ENCODE results near the gene TNRC6C. TPM values are rescaled to one million over a fixed set of nuclear protein-coding genes. Genes with fewer than 3 reads are reported as not detected.
A peak's percentile ranks its signal among the peaks of the same experiment; 100 is the strongest.

TNRC6C gene
- total RNA-seq, 1 experiment from 2014 or later, result 3.2 TPM

DNA sequence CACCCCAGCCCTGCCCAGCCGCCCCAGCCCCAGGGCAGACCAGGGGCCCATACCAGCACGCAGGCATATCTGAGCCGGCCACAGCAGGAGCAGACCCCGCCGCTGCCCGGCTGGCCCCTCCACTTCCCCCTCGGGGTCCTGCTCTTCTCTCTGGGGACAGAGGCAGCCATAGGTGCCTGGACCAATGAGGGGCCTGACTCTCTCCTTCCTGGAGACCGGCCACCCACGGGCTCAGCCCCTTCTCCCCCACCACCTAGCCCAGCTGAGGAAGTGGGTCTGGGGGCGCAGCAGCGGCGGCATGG lies 166.3 kb downstream of the TNRC6C start:
- no peak for DNase-seq (ENCODE audit: low spot score)

DNA sequence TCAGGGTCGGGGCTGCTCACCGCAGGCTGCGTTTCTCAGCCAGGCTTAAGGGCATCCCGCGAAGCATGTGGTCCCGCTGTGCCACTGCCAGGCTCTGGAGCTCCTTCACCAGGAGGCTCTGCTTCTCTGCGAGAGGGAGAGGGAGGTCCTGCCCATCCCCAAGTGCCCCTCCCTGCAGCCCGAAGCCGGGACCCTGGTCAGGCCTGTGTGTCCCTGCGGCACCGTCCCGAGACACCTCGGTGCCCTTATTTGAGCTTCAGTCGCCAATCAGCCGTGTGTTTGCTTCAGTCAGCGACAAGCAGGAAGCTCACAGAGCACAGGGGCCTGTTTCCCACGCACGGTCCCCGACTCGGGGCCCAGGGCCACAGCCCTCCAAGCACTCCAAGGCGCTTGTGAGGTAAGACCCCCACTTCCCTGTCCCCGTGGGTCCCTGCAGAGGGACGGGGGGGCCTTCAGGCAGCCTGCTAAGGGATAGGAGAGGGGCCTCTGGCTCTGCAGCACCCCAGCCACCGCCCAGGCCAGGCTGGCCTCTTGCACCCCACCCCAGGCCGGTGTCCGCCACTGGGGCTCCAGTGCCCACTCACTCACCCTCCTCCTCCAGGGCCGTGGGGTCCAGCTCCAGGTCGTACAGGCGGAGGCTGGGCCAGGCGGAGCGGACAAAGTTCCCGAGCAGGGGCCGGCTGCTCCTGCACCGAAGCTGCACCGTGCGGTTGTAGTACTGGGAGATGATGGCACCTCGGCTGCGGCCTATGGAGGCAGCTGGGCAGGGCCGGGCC lies 166.8 kb downstream of the TNRC6C start:
- DNase-seq (ENCODE audit: low spot score), result no peak

DNA sequence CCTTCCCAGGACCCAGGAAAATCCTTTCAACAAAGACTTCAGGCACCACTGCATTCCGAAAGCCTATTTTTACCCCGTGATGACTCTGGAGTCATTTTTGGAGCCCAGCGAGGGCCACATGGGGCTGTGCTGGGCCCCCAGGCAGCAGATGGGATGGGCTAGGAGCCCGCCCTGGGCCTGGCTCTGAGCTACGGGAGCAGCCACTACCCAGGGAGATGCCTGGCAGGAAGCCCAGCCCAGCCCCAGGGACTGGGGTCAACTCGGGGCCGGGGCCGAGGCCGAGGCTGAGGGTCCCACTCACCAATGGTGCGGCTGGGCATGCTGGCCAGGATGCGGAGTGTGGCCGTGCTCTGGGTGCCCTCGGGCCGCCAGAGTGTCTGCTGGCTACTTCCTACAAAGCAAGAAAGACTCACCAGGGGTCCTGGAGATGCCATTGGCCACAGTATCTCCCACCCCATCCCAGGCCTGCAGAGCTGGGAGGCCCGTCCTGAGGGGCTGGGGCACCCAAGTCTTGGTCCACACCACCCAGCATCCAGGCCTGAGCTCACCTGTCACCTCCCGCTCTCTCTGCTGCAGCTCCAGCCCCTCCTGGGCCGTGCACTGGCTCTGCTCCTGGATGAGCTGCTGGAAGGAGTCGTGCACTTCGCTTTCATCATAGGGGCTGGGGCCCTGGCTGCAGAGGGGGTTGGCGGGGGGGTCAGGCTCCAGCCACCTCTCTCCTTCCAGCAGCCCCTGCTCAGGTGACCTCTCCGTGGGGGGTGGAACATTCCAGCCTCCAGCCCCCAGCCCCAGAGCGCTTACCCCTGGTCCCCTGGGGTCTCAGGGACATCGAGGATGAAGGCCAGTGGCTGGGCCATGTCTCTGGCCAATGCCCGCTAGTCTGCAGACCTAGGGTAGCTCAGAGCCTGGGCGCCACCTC lies 167.7 kb downstream of the TNRC6C start:
- no peak for DNase-seq (ENCODE audit: low spot score)

DNA sequence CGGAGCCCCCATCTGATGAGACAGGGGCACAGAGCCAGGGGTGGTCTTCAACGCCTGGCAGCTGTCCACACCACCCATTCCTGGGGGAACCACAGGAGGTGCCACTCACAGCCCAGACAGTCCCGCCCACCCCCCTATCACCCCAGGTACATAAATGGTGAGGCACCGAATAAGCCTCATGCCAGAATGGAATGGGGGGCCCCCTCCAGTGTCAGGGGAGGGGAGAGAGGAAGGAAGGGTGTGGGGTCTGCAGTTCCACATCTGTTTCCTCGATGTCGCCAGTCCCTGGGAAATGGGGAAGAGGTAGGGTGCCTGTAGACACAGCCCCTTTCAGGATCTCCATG lies 168.4 kb downstream of the TNRC6C start:
- no peak for DNase-seq (ENCODE audit: low spot score)

DNA sequence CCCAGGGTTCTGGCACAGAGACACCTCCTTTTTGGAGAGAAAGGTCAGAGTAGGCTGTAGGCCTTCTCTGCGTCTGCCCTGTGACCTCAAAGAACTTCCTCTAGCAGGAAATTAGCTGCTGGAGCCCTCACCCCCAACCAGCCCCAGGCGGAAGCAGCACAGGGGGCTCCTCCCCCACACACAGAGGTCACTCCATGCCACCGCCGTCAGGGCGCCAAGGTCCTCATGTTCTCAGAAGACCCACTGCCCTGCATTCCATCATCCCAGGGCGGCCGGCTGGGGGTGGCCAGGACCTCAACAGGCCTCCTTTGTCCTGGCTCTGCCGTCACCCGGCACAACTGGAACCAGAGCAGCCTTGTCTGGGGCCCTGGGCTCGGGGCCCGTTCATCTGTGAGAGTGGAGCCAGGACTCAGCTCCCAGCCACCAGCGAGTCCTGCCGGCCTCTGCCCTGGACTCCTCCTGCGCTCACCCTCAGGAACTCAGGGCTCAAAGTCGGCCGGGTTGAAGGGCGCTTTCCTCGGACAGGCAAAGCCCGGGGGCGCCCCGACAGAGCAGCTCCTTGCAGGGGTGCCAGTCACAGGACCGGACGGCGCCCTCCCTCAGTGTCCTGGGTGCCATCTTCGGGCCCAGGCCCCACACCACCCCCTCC lies 168.9 kb downstream of the TNRC6C start:
- no peak for DNase-seq (ENCODE audit: low spot score)

DNA sequence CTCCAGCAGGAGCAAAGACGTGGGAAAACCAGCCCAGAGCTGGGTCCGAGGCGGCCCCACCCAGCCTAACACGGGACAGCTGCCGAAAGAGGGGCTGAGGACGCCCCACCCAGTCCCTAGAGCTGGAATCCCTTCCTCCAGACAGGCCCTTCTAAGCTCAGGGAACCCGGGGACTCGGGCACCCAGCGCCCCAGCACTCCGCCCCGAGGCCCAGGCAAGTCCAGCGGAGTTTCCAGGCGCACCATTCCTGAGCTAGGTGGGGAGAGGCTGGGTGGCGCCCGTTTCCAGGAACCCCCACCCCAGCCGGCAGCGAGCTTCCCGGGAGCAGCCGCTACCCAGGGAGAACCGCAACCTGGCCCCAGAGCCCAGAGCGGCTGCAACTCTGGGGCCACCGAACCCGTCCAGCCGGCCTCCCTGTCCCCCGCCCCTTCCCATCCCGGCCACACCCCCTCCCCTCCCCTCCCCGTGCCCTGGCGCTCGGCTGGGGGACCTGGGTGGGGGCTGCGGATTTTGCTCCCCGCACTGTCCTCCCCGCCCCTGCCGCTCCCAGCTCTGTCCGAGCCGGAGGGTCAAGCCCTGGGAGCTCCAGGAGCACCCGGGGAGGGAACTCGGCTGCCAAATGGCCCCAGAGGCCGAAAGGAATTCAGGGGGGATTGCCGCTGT lies 169.5 kb downstream of the TNRC6C start:
- no peak for DNase-seq (ENCODE audit: low spot score)

DNA sequence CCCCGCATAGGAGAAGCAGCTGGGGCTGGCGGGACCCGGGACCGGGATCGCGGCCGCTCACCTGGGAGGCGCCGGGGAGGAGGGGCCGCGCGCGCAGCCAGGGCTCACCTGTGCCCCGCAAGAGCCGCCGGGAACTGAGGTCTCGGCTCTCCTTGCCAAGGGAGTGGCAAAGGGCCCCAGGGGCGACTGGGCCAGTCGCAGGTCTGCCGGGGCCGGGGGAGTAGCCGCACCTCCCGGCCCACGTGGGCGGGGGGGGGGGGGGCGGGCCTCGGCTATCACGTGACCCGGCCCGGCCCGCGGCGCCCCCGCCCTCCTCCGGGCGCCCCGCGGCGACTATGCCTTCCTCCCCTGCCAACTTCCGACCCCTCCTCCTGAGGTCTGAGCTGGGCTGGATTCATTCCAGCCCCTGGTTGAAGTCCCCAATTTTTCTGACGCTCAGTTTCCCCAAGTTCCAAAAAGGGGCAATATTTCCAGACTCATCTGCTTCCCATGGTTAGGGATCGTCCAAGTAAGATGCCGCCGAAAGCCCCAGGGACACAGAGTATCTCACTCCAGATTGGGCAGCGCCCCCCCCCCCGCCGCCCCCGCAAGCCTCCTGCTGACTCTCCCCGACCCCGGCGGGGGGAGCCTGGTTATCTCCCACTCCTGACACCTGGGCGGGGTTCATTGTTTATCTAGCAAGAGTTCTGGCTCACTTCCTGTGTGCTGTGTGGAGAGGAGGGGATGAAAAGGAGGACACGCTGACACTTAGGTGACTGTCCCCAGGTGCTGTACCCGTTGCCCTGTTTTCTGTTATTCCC lies 170.2 kb downstream of the TNRC6C start, which contains the start of gene TMC6:
Gene TMC6 (minus strand): TSS at position 205 of the 800 bp plus-strand sequence. CDS start 1,923 bp downstream, outside the sequence.
- peak; percentile 58 for DNase-seq (ENCODE audit: low spot score)

DNA sequence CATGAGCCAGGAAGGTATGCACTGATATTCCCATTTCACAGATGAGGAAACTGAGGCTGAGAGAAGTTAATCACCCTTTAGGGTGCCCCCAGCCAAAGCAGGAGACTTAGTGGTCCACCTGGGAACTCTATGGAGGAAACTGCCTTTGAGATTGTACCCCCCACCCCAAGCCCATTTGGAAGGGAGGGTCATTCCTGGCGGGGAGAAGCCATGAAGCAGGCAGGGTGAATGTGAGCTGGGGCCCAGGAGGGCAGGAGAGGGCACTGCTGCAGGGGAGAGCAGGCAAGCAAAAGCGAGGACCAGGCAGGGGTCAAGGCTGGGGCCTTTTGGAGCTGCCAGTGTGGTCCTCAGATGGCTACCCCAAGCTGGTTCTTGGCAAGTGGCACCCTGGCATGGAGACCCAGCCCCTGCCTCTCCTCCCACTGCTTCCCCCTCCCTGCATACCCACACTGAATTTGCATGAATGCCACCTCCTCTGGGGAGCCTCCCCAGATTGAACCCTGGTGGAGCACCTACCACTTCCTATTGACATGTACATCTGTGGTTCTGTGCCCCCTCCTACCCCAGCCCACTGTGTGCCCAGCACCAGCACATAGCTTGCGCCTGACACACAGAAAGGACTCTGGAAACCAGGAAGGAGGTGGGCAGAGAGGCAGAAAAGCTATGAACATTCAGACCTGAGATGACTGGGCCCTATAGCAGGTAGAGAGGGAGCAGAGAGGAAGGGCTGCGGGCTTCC lies 171.0 kb downstream of the TNRC6C start:
- DNase-seq (ENCODE audit: low spot score), result no peak

DNA sequence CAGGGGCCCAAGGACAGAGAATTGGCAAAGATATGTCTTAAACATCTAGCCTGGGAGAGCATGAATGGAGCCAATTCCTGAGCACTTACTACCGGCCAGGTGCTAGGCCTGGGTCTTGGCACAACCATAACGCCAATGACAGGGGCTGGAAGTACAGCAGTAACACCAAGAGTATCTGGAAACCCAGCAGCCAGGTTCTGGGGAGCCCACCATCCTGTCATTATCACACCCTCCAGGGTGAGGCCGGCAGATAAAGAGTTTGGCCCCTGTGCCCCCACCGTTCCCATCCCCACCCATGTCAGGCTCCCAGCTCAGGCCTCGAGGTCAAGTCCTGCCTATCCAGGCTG lies 171.6 kb downstream of the TNRC6C start:
- no peak for DNase-seq (ENCODE audit: low spot score)

DNA sequence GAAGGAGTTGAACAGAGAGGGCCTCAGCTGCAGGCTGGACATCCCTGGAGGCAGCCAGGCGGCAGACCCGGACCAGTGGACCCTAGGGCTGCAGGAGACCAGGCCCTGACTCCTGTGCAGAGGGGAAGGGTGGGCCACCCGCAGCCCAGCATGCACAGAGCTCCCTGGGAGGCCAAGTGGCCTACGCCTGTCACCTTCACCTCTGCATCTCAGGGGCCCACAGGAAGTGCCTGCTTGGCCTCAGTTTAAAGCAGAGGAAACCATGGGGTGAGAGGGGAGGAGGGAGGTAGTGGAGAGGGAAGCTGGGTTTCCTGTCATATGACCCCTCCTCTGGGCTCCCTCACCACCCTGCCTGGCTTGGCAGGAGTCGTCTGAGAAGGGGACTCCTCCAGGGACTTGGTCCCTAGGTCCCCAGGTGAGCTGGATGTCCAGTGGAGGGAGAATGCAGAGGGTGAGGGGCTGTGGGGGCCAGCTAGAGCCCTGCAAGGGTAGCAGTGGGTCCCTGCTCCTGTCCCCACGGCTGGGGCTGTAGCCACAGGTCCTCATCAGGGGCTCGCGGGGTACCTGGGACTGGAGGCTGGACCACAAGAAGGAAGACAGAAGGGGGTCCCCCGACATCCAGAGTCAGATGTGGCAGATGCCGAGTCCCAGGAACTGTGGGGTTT lies 172.1 kb downstream of the TNRC6C start, which contains the start of gene TMC8:
Gene TMC8 (plus strand): TSS at position 335 of the 665 bp plus-strand sequence. CDS start 818 bp downstream, outside the sequence.
- DNase-seq (ENCODE audit: low spot score), result no peak

DNA sequence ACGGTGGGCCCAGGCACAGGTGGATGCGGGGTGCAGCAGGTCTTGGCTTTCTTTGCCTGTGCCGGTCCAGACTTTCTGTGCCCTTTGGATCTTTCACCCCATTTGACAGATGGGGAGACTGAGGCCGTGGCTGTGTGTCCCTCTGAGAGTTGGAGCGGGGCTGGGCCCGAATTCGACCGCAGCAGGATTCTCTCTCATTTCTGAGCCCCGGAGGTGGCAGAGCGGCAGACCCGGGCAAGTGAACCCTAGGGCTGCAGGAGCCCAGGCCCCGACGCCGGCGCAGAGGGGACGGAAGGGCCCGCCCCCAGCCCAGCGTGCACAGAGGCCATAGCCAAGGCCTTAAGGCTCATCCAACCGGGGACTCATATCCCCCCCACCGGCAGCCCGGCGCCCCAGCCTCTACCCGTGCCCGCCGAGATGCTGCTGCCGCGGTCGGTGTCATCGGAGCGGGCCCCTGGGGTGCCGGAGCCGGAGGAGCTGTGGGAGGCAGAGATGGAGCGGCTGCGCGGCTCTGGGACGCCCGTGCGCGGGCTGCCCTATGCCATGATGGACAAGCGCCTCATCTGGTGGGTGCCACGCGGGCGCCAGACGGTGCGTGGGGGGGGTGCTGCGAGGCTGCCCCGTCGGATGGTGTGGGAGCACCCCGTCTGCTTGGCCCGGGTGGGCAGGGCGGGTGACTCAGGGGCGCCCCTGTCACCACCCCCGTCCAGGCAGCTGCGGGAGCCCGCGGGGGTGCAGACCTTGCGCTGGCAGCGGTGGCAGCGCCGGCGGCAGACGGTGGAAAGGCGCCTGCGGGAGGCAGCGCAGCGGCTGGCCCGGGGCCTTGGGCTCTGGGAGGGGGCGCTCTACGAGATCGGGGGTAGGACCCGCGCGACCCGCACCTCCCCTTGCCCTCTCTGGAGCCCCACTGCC lies 172.9 kb downstream of the TNRC6C start:
- DNase-seq (ENCODE audit: low spot score), result no peak

DNA sequence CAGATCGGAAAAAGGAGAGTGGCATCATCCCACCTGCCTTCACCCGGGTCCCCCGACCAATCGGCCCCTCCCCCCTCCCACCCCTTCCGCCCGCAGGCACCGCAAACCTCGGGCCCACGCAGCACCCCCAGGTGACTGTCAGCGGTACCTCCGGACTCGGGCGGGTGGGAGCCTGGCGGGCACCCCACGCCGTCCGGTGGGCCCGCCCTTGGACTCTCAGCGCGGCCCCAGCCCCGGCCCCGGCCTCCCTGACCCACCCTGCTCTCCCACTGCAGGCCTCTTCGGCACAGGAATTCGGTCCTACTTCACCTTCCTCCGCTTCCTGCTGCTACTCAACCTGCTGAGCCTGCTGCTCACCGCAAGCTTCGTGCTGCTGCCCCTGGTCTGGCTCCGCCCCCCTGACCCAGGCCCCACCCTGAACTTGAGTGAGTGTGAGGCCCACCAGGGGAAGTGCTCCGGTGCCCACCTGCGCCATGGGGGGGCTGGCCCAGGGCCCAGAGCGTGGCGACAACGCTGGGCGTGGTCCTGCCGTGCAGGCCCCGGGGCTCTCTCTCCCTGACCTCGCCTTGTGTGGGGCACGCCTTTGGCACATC lies 173.7 kb downstream of the TNRC6C start:
- DNase-seq (ENCODE audit: low spot score), result no peak

DNA sequence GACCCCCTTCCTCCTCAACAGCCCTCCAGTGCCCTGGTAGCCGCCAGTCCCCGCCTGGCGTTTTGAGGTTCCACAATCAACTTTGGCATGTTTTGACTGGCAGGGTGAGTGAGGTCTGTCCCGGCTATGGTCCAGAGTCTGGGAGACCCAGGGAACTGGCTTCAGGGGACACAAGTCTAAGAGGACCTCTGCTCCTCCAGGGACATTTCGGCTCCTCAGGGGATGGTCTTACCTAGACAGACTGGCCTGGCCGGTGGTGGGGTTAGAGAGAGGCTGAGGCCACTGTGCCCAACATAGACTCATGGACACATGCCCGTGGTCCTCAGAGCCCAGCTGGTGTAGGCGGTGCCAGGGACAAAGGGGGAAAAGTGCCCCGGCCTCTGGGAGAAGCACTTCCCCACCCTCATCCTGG lies 174.3 kb downstream of the TNRC6C start:
- DNase-seq (ENCODE audit: low spot score), result no peak

DNA sequence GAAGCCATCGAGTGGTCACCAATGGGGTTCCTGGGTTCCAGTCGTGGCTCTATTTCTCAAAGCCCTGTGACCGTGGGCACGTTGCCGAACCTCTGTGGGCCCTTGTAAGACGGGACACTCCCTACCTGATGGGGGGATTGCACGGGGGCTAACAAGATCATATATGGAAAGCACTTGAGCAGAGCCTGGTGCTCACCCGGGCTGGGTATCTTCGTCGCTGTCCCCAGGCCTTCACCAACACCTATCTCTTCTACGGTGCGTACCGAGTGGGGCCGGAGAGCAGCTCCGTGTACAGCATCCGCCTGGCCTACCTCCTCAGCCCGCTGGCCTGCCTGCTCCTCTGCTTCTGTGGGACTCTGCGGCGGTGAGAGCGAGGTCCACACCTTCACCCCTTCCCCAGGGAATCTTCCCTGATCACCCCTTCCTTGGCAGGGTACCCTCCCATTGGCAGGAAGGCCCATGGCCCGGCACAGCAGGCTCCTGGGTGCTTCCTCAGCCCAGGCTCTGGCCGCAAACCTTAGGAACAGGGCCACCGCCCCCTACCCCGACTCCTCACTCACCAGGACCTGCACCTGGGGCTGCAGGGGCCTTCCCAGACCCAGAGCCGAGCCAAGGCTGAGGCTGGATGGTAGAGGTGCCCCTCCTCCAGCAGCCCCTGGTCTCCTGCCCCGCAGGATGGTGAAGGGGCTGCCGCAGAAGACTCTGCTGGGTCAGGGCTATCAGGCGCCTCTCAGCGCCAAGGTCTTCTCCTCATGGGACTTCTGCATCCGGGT lies 174.9 kb downstream of the TNRC6C start:
- DNase-seq (ENCODE audit: low spot score), result no peak

DNA sequence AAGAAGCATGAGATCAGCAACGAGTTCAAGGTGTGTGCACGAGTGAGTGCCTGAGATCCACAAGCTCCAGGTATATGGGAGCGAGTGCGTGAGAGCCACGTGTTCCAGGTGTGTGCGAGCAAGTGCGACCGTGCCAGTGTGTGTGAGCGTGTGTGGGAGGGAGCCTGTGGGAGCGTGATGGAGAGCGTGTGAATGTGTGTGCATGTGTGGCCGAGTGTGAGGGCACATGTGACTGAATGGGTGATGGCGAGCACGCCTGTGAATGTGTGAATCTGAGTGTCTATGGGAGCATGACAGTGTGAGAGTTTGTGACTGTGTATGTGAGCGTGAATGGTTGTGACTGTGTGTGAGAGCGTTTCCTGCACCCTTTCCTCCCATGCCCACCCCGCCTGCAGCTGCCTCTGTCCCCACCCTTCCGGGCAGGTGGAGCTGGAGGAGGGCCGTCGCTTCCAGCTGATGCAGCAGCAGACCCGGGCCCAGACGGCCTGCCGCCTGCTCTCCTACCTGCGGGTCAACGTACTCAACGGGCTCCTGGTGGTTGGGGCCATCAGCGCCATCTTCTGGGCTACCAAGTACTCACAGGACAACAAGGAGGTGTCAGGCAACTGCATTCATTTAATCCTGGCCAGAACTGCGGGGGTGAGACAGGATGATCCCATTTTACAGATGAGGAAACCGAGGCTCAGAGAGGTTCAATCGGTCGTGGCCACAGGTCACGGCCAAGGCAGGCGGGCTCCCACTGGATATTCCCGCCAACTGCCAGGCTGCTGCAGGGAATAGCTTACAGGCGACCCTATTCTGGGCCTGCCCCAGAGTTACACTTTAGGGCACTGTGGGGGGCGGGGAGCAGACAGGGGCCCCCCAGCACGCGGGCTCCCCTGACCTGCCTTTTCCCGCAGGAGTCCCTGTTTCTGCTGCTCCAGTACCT lies 175.7 kb downstream of the TNRC6C start:
- DNase-seq (ENCODE audit: low spot score), result no peak

DNA sequence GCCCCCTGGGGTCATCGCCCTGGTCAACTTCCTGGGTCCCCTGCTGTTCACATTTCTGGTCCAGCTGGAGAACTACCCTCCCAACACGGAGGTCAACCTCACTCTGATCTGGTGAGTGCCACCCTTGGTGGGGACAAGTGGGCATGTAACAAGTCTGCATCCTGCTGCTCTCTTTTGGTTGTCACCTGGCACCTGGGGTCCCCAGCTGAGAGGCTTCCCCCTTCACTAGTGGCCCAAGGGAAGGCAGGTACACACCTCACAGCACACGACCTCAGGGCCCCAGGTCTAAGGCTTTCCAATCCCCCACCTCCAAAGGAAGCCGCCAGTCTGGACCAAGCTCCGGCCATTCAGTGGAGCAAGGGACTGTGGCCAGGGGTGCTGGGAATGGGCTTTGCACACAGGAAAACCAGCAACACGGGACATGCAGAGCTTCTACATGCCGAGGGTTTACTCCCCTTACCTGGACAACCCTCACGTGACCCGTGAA lies 176.4 kb downstream of the TNRC6C start:
- no peak for DNase-seq (ENCODE audit: low spot score)

Measured in A172 (cell line).